Right ventricle myocardium superior (tissue), 1 donor: Measurements from ENCODE around the gene BRME1. TPM values are rescaled to one million over a fixed set of nuclear protein-coding genes. Genes with fewer than 3 reads are reported as not detected.

Experiments
- ATAC-seq: fragments of 200-7000 bp; cut with Tn5 transposase; one replicate; pipeline ENCODE4 v1.9.1; 2020; ENCODE audit warnings: mild to moderate bottlenecking; ENCODE audit not compliant: poor library complexity
- DNase-seq: peaks from one replicate; pipeline ENCODE4 v3.0.0-alpha.2; 2020
- intact Hi-C: fragments of 100-400 bp; cut with DNase I; formaldehyde crosslinking; loops from one replicate; pipeline ENCODE4 v1.11.2; 2022
- microRNA-seq: library from miRNA; unstranded; fragments of <30 nt; microRNA quantifications from one replicate; pipeline ENCODE4 v1.2.0, GENCODE V29; 2020
- total RNA-seq: library from RNA; stranded (reverse); fragmentation: NEBNext Ultra II Directional; extraction: Animal tissue kit (Norgen Biotek cat#: 25700); gene quantifications from one replicate; pipeline ENCODE4 v1.2.1, GENCODE V29; 2021
- donor health status: DM: no; HTN: yes; CAD: no; lungs with severe emphysema.

The BRME1 gene
- total RNA-seq, 1 donor from 2014 or later, result 0.81 TPM

DNA sequence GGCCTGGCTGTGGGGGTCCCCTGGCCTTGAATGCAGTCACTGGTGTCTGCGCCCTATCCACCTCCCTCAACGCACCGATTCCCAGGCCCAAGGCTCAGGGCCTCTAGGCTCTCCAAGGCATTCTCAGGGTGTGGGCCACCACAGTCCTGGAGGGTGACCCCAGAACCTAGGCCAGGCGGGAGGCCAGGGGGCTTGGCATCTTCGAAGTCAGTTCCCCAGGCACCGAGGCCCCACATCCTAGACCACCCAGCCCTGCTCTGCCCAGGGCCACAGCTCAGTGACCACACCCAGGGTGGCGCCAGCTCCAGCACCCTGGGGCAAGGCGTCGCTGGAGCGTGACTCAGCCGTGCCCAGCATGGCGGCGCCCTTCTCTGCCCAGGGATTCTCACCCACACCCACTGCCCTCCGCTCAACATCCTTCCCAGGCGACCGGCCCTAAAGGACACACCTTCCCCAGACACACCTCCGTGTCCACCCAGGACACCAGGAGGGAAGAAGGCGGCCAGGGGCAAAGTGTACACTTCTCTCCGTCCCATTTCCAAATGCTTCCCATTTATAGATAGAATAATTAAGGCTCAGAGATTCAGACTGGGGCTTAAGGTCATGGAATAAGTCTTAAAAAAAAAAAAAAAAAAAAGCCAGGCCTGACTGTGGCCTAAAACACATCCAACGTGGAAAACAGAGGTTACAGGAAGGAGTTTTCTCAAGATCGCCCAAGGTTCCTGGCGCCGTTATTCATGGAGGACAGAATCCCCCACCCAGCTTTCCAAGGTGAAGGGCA is 65.4 kb downstream of the BRME1 start:
- DNase-seq (peak; percentile 83), ATAC-seq (peak; percentile 15)
- intact Hi-C loops, result no loop called here

GRCh38 chr19:13839938-13840304 is 66.0 kb downstream of the BRME1 start:
- intact Hi-C loops, result no loop called here
- DNase-seq (no peak), ATAC-seq (peak; percentile 5)

DNA sequence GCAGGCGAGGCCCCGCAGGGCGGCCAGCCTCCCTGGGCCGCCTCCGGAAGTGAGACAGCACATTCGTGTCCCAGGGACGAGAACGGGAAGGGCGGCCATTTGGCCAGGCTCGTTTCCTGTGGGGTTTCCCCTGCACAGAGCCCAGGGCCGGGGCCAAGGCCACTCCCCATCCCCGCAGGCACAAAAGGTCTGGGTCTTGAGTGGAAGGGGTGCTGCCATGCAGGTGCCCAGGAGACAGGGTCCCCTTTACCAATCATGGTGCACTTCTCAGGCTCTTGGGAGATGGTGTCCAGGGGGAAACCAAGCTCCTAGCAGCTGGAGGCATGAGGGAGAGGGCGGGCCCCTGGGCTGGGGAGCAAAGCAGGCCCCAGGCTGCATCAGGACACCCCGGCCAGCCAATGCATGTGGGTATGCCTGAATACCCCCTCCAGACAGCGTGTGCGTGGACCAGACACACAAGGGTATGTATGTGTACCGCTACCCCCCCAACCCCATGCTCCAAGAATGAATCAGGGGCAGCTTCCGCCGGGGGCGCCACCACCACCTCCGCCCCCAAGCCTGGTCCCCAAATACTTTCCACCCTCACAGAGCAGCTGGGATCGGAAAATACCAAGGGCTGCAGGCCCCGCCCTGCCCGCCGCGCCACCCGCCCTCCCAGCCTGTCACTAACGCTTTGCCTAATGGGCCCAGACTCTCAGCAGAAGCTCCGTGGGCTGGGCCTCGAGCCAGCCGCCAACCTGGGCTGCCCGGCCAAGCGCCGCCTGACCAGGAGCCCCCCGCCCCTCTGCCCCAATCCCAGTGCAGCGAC is 66.6 kb downstream of the BRME1 start:
- DNase-seq (peak; percentile 96), ATAC-seq (peak; percentile 68)
- intact Hi-C loops, result no loop called here

DNA sequence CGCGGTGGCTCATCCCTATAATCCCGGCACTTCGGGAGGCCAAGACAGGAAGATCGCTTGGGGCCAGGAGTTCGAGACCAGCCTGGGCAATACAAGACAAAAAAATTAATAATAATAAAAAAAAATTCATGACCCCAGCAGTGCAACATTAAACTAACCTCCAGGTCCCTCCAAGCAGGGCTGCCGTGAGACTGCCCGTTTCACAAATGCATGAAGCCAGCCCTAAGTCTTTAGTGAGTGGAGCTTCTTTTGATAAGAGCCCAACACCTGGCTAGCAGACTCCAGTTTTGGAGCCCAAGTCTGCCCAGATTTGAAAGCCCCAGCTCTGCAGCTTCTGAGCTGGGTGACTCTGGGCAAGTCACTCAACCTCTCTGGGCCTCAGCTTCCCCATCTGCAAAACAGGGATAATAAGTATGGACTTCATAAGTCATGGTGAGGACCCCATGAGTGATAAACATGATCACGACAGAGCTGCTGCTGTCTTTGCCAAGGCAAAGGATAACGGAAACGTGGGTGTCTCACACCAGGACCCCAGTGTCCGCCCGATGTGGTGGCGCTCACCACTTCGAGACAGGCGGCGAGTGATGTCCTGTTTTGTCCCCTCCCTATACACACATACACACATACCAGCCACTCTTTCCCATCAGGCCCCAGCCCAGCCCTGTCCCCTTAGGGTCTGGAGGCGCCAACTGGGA is 67.3 kb downstream of the BRME1 start:
- DNase-seq (no peak), ATAC-seq (no peak)
- intact Hi-C loops, result no loop called here

- DNase-seq (peak; percentile 82), ATAC-seq (no peak)
- intact Hi-C loops, result no loop called here
Measured at GRCh38 chr19:13835791-13836723, 69.9 kb downstream of the BRME1 start.

DNA sequence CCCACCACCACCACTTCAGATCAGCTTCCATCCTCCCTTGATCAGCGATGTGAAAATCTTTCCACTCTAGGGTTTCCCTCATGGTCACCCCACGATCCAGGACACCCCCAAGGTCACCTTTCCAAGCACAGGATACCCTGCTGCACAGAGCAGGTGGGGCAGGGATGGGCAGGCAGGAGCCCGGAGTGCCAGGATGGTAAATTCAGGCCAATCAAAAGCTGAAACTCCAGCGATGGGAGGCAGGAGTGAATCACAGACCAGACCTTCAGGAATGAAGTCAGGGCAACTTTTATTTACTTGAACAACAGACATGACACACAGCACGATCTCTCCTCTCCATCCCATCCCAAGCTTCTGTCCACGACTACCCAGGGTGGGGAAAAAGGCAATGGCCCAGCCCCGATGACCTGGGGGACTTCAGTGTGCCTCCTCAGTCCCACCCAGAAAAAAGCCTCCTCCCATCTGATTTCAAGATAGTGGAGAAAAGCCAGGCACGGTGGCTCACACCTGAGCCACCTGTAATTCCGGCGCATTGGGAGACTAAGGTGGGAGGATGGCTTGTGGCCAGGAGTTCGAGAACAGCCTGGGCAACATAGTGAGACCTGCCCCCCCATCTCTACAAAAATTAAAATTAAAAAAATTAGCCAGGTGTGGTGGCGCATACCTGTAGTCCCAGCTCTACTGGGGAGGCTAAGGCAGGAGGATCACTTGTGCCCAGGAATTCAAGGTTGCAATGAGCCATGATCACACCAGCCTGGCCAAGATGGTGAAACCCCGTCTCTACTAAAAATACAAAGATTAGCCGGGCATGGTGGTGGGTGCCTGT is 71.5 kb downstream of the BRME1 start:
- ATAC-seq, result no peak
- no peak for DNase-seq
- intact Hi-C loops, result no loop called here

GRCh38 chr19:13833330-13834243 is 72.3 kb downstream of the BRME1 start:
- ATAC-seq, result peak; percentile 90
- DNase-seq, result peak; percentile 97
- intact Hi-C loops, result no loop called here

Small RNA genes lying within 50 kb of the gene (microRNA-seq; reads per million reads assigned to microRNA genes)
- gene MIR181C (650 reads per million, percentile 79 among the genes with 10 or more reads in this experiment), gene MIR181D (401 reads per million, percentile 72 among the genes with 10 or more reads in this experiment)

Other genes starting within 250 kb of the BRME1 start
- 15.2 TPM for gene MRI1, start 141.6 kb downstream of the BRME1 start, total RNA-seq
- gene C19orf53, start 131.7 kb downstream of the BRME1 start, total RNA-seq, result 88.1 TPM
- 2.7 TPM for gene ZSWIM4, start 110.7 kb downstream of the BRME1 start, total RNA-seq
- gene NANOS3, start 29.0 kb downstream of the BRME1 start, total RNA-seq, result 1.8 TPM
- 20.0 TPM for gene CC2D1A, start 84 bp upstream of the BRME1 start, total RNA-seq
- gene PODNL1, start 32.3 kb upstream of the BRME1 start, total RNA-seq, result 3.1 TPM
- 15.4 TPM for gene DCAF15, start 46.4 kb upstream of the BRME1 start, total RNA-seq
- gene RFX1, start 100.2 kb upstream of the BRME1 start, total RNA-seq, result 13.0 TPM
- gene RLN3, start 122.0 kb upstream of the BRME1 start, total RNA-seq, result not detected
- 5.3 TPM for gene IL27RA, start 125.6 kb upstream of the BRME1 start, total RNA-seq
- gene PALM3, start 156.0 kb upstream of the BRME1 start, total RNA-seq, result not detected
- 7.9 TPM for gene MISP3, start 166.7 kb upstream of the BRME1 start, total RNA-seq
- gene C19orf67, start 179.7 kb upstream of the BRME1 start, total RNA-seq, result not detected
- gene SAMD1, start 184.6 kb upstream of the BRME1 start, total RNA-seq, result 51.1 TPM
- 460 TPM for gene PRKACA, start 211.6 kb upstream of the BRME1 start, total RNA-seq
- gene ASF1B, start 230.5 kb upstream of the BRME1 start, total RNA-seq, result 1.00 TPM